Stimulated activated CD4-positive, alpha-beta T cell treated with anti-CD3 and anti-CD28 coated beads, Interleukin-15, amount 100 ng/mL, for 24 hours (primary cell): ENCODE data around the gene ZNF525.
"Not testable (repeated sequence)": the region's sequence is repeated elsewhere in the genome, so short reads cannot be mapped to it uniquely, and the experiment has no call there.

Experiments used
- DNase-seq: peaks from one replicate; pipeline ENCODE4 v3.0.0-alpha.2; 2020

Gene ZNF525

GRCh38 chr19:53365134-53365898 lies at the start of gene ZNF525:
Gene ZNF525 (plus strand): TSS chr19:53365705. CDS start chr19:53372282, 6,577 bp downstream.
- peak; percentile 95 for DNase-seq

DNA sequence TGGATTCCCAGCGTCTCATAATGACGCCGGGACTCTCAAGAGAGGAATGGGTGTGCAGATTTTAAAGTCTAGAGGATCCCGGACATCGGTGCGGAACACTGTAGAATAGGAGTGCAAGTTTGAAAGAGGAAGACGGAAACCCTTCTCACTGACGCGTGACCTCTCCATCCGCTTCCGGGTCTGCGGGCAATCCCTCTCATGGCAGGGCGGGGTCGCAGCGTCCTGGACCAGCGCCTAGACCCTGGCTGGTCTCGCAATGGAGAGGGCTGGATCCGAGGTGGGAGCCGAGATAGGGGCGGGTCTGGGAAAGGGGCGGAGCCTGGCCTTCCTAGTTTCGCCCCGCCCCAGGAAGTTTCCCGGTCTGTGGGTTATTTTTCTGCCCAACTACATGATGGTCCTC lies 36.5 kb upstream of the ZNF525 start:
- DNase-seq, result peak; percentile 27

- no peak for DNase-seq
Observed at GRCh38 chr19:53332484-53332883, 33.0 kb upstream of the ZNF525 start.

GRCh38 chr19:53333066-53333462 lies 32.4 kb upstream of the ZNF525 start:
- DNase-seq, result peak; percentile 38

DNA sequence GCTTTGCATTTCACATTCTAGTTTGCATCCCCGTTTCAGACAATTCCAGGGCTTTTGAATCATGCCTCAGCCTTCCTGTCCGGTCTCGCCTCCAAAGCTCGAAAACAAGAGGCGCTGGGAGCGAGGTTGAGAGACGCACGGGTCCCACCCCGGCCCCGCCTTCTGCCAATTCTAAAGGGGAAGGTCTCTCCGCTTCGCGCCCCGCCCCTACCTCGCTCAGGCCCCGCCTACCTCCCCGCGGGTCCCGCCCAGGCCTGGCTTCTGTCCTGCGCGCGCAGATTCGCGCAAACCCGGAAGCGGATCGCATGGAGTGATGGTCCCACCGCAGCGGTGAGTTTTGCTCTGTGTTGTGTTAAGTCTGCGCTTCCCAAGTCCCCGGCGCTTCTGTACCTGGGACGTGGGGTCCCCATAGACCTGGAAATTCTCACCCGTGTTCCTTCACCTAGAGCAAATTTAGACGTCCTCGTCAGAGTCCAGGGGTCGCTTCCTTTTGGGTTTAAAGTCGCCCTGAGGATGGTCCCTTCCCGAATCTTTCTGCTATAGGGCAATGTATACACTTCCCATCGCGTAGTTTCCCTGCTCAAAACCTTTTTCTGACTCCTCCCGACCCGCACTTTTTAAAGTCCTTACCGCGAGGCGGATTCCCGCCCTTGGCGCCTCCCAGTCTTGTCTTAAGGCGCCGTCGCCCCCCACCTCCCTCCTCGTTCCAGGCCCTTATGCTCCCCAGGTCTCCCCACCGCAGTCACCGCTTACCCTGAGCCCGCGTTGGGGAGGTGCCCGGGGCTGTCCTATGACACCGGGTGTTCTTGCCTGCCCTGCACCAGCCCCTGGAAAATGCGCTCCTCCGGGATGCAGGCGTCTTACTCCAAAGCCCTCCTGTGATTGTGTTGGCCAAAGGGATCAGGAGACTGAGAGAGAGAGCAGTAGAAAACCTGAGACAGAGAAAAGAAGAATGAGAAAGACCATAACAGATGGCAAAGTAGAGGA lies 31.7 kb upstream of the ZNF525 start, which contains the start of gene ZNF845:
ZNF845 (plus strand) TSS at position 287 of the 987 bp plus-strand sequence. CDS start 7,559 bp downstream, outside the sequence.
- peak; percentile 94 for DNase-seq

- not testable (repeated sequence) for DNase-seq
Observed at GRCh38 chr19:53344403-53344802, 21.1 kb upstream of the ZNF525 start.

DNA sequence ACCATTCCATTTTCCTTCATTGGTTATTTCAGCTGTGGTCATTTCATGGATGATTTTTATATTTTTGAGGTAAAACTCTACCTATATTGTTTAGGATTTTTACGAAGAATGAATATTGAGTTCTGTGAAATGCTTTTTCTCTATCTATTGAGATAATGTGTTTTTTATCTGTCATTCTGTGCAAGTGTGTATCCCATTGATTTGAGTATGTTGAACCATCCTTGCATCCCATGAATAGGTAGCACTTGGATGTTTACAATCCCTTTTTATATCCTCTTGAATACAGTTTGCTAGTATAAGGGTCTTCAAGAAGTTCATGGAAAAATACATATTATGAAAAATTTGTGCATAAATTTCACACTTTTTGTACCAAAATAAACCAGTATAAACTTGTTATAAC lies 9.8 kb upstream of the ZNF525 start:
- DNase-seq, result no peak

GRCh38 chr19:53357821-53358581 lies 7.5 kb upstream of the ZNF525 start:
- no peak for DNase-seq

GRCh38 chr19:53360056-53360455 lies 5.4 kb upstream of the ZNF525 start:
- not testable (repeated sequence) for DNase-seq

GRCh38 chr19:53365899-53366493 lies 491 bp downstream of the ZNF525 start:
- DNase-seq, result peak; percentile 47

DNA sequence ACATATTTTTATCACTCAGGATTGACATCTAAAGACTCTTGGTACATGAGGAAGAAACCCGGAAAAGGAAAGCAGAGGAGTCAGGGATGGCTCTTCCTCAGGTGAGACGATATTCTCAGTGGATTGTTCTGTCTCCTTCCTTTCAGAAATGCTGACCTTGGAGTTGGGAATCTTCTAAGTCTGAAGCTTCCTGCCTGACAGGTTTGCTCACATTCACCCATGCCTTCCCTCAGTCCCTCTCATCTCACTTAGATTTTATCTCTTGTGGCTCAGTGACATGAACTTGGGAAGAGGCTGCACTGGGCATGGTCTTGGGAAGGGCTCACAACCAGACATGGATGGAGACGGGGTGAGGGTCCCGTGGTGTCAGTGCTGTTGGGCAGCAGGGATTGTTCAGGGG lies 6.7 kb downstream of the ZNF525 start:
- no peak for DNase-seq

- no peak for DNase-seq
Observed at GRCh38 chr19:53374288-53374687, 8.8 kb downstream of the ZNF525 start.

GRCh38 chr19:53374743-53375142 lies 9.2 kb downstream of the ZNF525 start:
- DNase-seq, result no peak

- no peak for DNase-seq
Observed at GRCh38 chr19:53381376-53381775, 15.9 kb downstream of the ZNF525 start.

- DNase-seq, result no peak
Observed at GRCh38 chr19:53388168-53388567, 22.7 kb downstream of the ZNF525 start.

DNA sequence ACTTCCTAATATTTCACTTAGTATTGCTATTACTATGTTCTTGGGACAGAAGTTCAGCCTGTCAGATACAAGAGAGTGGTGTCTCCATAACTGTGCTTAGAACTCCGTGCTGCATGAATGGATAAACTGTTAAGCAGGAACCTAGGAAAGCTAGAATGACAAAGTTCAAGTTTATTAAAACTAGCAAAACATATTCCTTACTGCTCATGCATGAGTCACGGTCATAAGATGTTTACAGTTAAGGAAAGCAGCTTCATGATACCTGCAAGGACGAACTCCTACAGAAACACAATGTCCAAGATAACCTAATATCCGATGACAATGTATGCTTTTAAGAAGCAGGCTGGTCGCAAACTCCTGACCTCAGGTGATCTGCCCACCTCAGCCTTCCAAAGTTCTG lies 23.4 kb downstream of the ZNF525 start:
- no peak for DNase-seq

DNA sequence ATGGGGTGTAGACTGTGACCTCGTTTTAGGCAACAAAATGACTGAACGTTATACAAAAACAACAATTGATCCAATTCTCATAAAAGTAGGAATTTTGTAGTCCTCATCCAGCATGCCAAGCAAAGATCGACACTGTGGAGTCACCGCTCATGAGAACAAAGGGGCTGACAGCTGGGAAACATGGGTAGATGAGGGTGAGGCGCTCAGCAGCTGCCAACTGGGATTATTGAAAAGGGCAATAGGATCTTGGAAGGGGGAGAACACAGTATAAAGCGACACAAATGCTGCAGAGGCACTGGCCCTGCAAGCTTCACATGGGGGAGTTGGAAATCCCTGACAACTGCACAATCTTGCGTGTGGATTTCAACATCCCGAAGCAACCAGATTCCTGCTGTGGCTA lies 24.1 kb downstream of the ZNF525 start:
- no peak for DNase-seq

- DNase-seq, result no peak
Observed at GRCh38 chr19:53389978-53390377, 24.5 kb downstream of the ZNF525 start.

GRCh38 chr19:53394522-53394973 lies 29.0 kb downstream of the ZNF525 start:
- no peak for DNase-seq

- DNase-seq, result peak; percentile 96
Observed at GRCh38 chr19:53394974-53395839, 29.7 kb downstream of the ZNF525 start, which contains the start of gene ZNF765. Gene ZNF765 (plus strand): TSS chr19:53395149. CDS start chr19:53398016, 2,867 bp downstream.
